ENCODE data around the gene TMEM184A.
A peak's percentile ranks its signal among the peaks of the same experiment; 100 is the strongest.

The TMEM184A gene

GRCh38 chr7:1557006-1557405, 1.0 kb upstream of the TMEM184A start:
- Mint-ChIP-seq H3K27me3 (peaks cover 11% of the 10 kb centered on the region), H3K4me1 (peaks cover 4% of the 10 kb centered on the region), H3K9me3 (no peaks in the 10 kb centered on the region), H3K27ac (no peak overlapping the region), H3K4me3 (no peak overlapping the region), H3K36me3 (no peaks in the 10 kb centered on the region)
- DNase-seq (ENCODE audit: low spot score in 2 of 2) (no peak), ATAC-seq (ENCODE audit: low read depth) (no peak)

DNA sequence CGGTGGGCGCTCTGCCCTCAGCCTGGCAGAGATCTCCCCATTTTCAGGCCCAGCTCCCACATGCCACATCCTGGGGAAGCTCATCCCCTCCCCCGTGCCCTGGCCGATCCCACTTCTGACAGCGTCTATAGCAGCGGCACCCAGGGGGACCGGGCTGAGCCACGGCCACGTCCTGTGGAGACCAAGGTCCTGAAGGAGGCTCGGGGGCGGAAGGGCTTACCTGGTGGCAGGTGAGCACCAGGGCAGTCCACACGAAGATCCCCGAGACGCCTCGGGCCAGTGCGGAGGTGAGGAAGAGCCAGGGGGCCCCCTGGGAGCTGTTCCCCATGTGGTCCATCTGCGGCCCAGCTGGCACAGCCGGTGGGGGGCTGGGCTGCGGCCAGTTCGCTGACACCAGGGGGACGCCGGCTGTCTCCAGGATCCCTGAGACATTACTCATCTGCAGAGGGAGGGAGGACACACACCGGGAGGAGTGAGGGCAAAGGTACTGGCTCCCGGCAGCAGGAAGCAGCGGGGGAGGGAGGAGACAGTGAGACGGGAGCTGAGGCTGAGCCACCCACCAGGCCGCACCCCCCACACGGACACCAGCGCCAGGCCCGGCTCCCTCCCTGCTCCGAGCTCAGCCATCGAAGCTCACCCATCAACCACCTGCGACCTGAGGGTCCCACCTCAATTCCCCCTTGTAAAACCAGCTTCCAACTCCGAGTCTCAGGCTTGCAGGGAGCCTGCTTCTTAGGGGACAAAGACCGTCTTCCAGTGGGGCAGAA, 776 bp downstream of the TMEM184A start:
- Mint-ChIP-seq H3K4me3 (no peak overlapping the region), H3K36me3 (no peaks in the 10 kb centered on the region), H3K27ac (no peak overlapping the region), H3K4me1 (peaks cover 4% of the 10 kb centered on the region), H3K9me3 (no peaks in the 10 kb centered on the region), H3K27me3 (peaks cover 10% of the 10 kb centered on the region)
- no peak for DNase-seq (ENCODE audit: low spot score in 2 of 2)
- no peak for ATAC-seq (ENCODE audit: low read depth)

DNA sequence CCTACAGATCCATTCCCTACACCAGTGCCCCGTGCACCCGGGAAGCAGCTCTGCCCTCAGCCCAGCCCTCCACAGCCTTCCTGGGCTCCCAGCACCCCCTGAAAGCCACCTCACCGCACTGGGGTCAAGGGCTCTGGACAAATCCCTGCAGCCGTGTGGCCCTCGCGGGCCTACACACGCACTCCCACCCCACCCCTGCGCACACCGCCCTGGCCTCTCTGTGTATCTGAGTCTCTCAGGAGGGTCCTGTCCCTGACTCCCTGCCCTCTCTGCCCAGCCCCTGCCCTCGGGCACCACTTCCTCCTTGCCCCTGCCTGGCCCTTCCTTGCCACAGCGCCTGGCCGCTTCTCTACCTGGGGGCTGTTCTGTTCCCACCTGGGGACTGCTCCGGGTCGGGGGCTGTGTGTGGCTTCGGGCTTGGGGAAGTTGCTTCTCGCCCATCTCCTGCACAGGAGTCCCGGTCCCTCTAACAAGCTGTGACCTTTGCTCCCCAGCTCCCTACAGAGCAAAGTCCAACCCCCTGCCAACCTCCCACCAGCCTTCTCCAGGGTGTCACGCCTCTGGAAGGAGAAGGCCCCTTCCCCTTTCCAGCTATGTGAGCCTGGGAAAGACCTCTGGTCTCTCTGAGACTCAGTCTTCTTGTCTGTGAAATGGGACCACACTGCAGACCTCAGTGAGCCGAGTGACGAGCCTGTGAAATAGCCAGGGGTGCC, 1.5 kb downstream of the TMEM184A start:
- no peak for DNase-seq (ENCODE audit: low spot score in 2 of 2)
- Mint-ChIP-seq H3K9me3 (no peaks in the 10 kb centered on the region), H3K4me1 (peaks cover 4% of the 10 kb centered on the region), H3K27ac (no peak overlapping the region), H3K4me3 (no peak overlapping the region), H3K27me3 (peaks cover 10% of the 10 kb centered on the region), H3K36me3 (no peaks in the 10 kb centered on the region)
- ATAC-seq (ENCODE audit: low read depth): no peak

GRCh38 chr7:1553512-1554210, 2.3 kb downstream of the TMEM184A start:
- no peak for ATAC-seq (ENCODE audit: low read depth)
- Mint-ChIP-seq H3K27me3 (peaks cover 13% of the 10 kb centered on the region), H3K9me3 (no peaks in the 10 kb centered on the region), H3K27ac (no peak overlapping the region), H3K4me3 (no peak overlapping the region), H3K36me3 (no peaks in the 10 kb centered on the region), H3K4me1 (peaks cover 7% of the 10 kb centered on the region)
- DNase-seq (ENCODE audit: low spot score in 2 of 2): no peak

- Mint-ChIP-seq H3K4me3 (no peak overlapping the region), H3K36me3 (no peaks in the 10 kb centered on the region), H3K27me3 (peaks cover 16% of the 10 kb centered on the region), H3K27ac (no peak overlapping the region), H3K9me3 (no peaks in the 10 kb centered on the region), H3K4me1 (peaks cover 13% of the 10 kb centered on the region)
- no peak for DNase-seq (ENCODE audit: low spot score in 2 of 2)
- no peak for ATAC-seq (ENCODE audit: low read depth)
Observed at GRCh38 chr7:1552200-1552599, 3.8 kb downstream of the TMEM184A start.

GRCh38 chr7:1550846-1551155, 5.2 kb downstream of the TMEM184A start:
- H3K27ac Mint-ChIP-seq: no peak overlapping the region

GRCh38 chr7:1550005-1550845, 5.8 kb downstream of the TMEM184A start:
- ATAC-seq (ENCODE audit: low read depth): no peak
- H3K27me3 Mint-ChIP-seq: peaks cover 10% of the 10 kb centered on the region
- no peak for DNase-seq (ENCODE audit: low spot score in 2 of 2)
- no peak overlapping the region for H3K27ac Mint-ChIP-seq
- H3K4me1 Mint-ChIP-seq: peaks cover 9% of the 10 kb centered on the region
- no peaks in the 10 kb centered on the region for H3K36me3 Mint-ChIP-seq
- no peak overlapping the region for H3K4me3 Mint-ChIP-seq
- no peaks in the 10 kb centered on the region for H3K9me3 Mint-ChIP-seq

More at GRCh38 chr7:1550846-1551155, 5.2 kb downstream of the TMEM184A start:
- no peak for ATAC-seq (ENCODE audit: low read depth)
- H3K36me3 Mint-ChIP-seq: no peaks in the 10 kb centered on the region
- DNase-seq (ENCODE audit: low spot score in 2 of 2): no peak
- no peak overlapping the region for H3K4me3 Mint-ChIP-seq
- H3K9me3 Mint-ChIP-seq: no peaks in the 10 kb centered on the region
- peaks cover 11% of the 10 kb centered on the region for H3K27me3 Mint-ChIP-seq
- H3K4me1 Mint-ChIP-seq: peaks cover 9% of the 10 kb centered on the region

DNA sequence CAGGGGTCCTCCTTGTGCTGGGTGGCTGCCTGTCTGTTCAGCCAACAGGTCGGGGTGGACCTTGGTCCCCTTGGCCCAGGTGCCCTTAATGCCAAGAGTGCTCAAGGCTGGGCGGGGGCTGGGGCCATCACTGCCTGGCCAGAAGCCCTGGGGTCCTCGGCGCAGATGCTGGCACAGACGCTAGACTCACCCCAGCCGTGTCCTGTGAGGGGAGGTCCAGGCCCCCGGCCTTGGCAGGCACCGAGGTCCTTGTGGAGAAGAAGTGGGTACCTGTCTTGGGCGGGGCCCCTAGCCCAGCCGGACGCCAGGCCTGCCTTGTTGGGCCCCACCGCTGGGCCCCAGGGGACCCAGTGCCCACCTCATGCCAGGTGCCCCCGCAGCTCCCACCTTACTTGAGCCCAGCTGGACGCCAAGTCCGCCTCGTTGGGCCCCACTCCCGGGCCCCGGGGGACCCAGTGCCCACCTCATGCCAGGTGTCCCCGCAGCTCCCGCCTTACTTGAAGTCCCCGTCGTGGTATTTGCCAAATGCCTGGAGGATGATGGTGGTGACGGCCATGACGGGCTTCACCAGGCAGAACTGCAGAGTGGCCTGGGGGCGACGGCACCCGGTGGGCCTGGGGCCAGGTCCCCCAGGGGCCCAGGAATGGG, 6.5 kb downstream of the TMEM184A start:
- no peak for ATAC-seq (ENCODE audit: low read depth)
- no peak overlapping the region for H3K27ac Mint-ChIP-seq
- H3K9me3 Mint-ChIP-seq: no peaks in the 10 kb centered on the region
- H3K4me1 Mint-ChIP-seq: peaks cover 9% of the 10 kb centered on the region
- DNase-seq (ENCODE audit: low spot score in 2 of 2): no peak
- H3K27me3 Mint-ChIP-seq: peaks cover 8% of the 10 kb centered on the region
- H3K36me3 Mint-ChIP-seq: no peaks in the 10 kb centered on the region
- H3K4me3 Mint-ChIP-seq: no peak overlapping the region

GRCh38 chr7:1548944-1549343, 7.1 kb downstream of the TMEM184A start:
- ATAC-seq (ENCODE audit: low read depth) (no peak), DNase-seq (ENCODE audit: low spot score in 2 of 2) (no peak)
- Mint-ChIP-seq H3K27ac (no peak overlapping the region), H3K36me3 (no peaks in the 10 kb centered on the region), H3K9me3 (no peaks in the 10 kb centered on the region), H3K4me3 (no peak overlapping the region), H3K4me1 (peaks cover 9% of the 10 kb centered on the region), H3K27me3 (peaks cover 8% of the 10 kb centered on the region)

DNA sequence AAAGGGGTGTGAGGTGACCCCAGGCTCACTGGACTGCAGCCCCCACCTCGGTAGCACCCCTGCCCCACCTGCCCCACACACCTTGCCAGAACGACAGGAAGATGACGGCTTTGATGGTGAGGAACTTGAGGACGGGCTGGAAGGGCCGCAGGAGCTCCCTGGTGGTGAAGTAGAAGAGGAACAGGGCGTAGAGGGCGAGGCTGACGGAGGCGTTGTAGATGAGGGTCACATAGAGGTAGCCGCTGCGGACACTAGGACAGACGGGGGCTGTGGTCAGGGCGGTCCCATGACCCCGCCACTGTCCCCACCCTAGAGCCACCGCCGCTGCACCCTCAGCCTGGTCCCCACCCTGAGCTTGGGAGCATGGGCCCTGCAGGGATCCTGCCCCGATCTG, 7.6 kb downstream of the TMEM184A start:
- ATAC-seq (ENCODE audit: low read depth) (peak; percentile 51), DNase-seq (ENCODE audit: low spot score in 2 of 2) (no peak)
- H3K36me3 Mint-ChIP-seq: no peaks in the 10 kb centered on the region
- H3K4me1 Mint-ChIP-seq: peaks cover 9% of the 10 kb centered on the region
- H3K27ac Mint-ChIP-seq: no peak overlapping the region
- H3K27me3 Mint-ChIP-seq: peaks cover 8% of the 10 kb centered on the region
- H3K9me3 Mint-ChIP-seq: no peaks in the 10 kb centered on the region
- H3K4me3 Mint-ChIP-seq: peak overlapping the region; percentile 37

GRCh38 chr7:1547777-1548437, 8.1 kb downstream of the TMEM184A start:
- H3K4me3 Mint-ChIP-seq: peak overlapping the region; percentile 37
- DNase-seq (ENCODE audit: low spot score in 2 of 2): no peak
- H3K4me1 Mint-ChIP-seq: peaks cover 9% of the 10 kb centered on the region
- no peaks in the 10 kb centered on the region for H3K36me3 Mint-ChIP-seq
- peak; percentile 14 for ATAC-seq (ENCODE audit: low read depth)
- H3K27me3 Mint-ChIP-seq: peaks cover 8% of the 10 kb centered on the region
- no peaks in the 10 kb centered on the region for H3K9me3 Mint-ChIP-seq
- no peak overlapping the region for H3K27ac Mint-ChIP-seq

DNA sequence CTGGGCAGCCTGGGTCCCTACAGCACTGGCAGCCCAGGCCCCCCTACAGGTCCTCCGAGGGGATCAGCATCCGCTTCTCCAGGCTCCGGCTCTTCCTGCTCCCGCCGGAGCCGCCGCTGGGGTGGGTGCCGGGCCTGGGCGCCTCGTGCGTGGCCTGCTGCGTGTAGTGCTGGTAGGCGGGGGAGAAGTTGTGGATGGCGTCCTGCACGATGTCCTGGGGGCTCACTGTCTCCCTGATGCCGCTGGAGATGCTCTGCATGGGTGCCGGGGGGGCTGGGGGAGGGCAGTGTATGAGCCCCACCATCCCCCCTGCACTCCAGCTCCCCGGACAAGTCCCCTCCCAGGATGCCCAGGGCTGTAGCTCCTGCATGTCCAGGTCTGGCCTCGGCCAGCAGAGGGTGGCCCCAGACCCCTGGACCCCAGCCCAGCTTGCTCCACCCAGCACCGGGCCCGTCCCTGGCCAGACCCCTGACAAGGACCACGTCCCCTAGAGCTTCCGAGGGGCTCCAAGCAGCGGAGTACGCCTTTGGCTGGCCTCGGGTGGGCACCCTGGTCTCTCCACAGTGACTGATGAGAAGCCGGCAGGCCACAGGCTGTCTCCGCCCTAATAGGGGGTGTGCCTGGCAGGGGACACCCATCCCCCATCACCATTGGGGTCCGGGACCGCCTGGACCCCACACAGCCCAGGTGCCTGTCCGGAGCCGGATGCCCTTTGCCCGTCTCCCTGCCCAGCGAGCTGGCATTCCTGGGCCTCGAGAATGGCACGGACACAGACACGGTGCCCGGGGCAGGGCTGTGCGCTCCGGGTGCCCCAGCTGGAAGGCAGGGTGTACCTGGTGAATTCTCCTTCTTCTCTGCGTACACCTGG, 8.9 kb downstream of the TMEM184A start:
- DNase-seq (ENCODE audit: low spot score in 2 of 2) (no peak), ATAC-seq (ENCODE audit: low read depth) (no peak)
- peaks cover 8% of the 10 kb centered on the region for H3K27me3 Mint-ChIP-seq
- no peaks in the 10 kb centered on the region for H3K36me3 Mint-ChIP-seq
- H3K9me3 Mint-ChIP-seq: no peaks in the 10 kb centered on the region
- H3K4me1 Mint-ChIP-seq: peaks cover 9% of the 10 kb centered on the region
- H3K27ac Mint-ChIP-seq: no peak overlapping the region
- no peak overlapping the region for H3K4me3 Mint-ChIP-seq
